ENCODE results near the gene USP43. TPM values are rescaled to one million over a fixed set of nuclear protein-coding genes. Genes with fewer than 3 reads are reported as not detected.
A peak's percentile ranks its signal among the peaks of the same experiment; 100 is the strongest.

The USP43 gene
- total RNA-seq, 1 donor from 2014 or later, result not detected

- Histone ChIP-seq H3K4me3 (no peak overlapping the region), H3K4me2 (no peak overlapping the region), H2AFZ (replicated peaks) (no peak overlapping the region), H3K79me2 (ENCODE audit: low read depth) (no peaks in the 10 kb centered on the region), H4K20me1 (ENCODE audit: low read depth) (no peaks in the 10 kb centered on the region), H3K27ac (no peak overlapping the region), H3K9me3 (ENCODE audit: low read depth) (no peaks in the 10 kb centered on the region), H3K27me3 (no peaks in the 10 kb centered on the region), H3K4me1 (no peaks in the 10 kb centered on the region), H3K36me3 (no peaks in the 10 kb centered on the region), H3F3A (ENCODE audit: low read depth) (no peaks in the 10 kb centered on the region), H3K9ac (no peak overlapping the region)
- TF ChIP-seq, protein P1, sequence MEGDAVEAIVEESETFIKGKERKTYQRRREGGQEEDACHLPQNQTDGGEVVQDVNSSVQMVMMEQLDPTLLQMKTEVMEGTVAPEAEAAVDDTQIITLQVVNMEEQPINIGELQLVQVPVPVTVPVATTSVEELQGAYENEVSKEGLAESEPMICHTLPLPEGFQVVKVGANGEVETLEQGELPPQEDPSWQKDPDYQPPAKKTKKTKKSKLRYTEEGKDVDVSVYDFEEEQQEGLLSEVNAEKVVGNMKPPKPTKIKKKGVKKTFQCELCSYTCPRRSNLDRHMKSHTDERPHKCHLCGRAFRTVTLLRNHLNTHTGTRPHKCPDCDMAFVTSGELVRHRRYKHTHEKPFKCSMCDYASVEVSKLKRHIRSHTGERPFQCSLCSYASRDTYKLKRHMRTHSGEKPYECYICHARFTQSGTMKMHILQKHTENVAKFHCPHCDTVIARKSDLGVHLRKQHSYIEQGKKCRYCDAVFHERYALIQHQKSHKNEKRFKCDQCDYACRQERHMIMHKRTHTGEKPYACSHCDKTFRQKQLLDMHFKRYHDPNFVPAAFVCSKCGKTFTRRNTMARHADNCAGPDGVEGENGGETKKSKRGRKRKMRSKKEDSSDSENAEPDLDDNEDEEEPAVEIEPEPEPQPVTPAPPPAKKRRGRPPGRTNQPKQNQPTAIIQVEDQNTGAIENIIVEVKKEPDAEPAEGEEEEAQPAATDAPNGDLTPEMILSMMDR (IDR thresholded peaks at IDR 0.05), result no peak
- TF ChIP-seq EZH2phosphoT487 (IDR thresholded peaks at IDR 0.05) (no peak), EZH2 (IDR thresholded peaks at IDR 0.05) (no peak)
- no peaks in the 10 kb centered on the region for H3K36me3 Mint-ChIP-seq
- H3K4me3 Mint-ChIP-seq, result no peak overlapping the region
- H3K4me1 Mint-ChIP-seq, result no peaks in the 10 kb centered on the region
- DNase-seq (ENCODE audit: low spot score), result no peak
- H3K27me3 Mint-ChIP-seq (ENCODE audit: insufficient read depth, low read depth), result no peaks in the 10 kb centered on the region
- H3K9me3 Mint-ChIP-seq, result peaks cover 5% of the 10 kb centered on the region
- H3K27ac Mint-ChIP-seq, result no peak overlapping the region
Measured at GRCh38 chr17:9715503-9716016, 70.2 kb downstream of the USP43 start.

DNA sequence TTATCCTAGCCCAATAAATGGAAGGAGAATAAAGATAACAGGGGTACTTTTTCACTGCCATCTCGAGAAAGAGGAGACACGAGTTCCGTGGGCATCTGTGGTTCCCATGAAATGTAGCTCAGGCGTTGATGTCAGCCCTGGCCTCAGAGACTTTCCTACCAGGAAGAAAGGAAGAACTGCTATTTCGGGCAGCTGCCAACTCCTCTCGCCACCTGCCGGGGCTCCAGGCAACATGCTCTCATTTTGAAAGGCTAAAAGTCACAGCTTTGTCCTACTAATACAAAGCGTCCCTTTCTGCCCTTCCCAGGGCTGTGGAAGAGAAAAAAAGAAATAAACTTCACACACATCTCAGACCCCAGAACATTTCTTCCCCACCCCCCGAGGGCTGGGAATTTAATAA, 80.3 kb downstream of the USP43 start:
- no peaks in the 10 kb centered on the region for H3K79me2 ChIP-seq (ENCODE audit: low read depth)
- H3K27me3 Mint-ChIP-seq (ENCODE audit: insufficient read depth, low read depth), result peaks cover 5% of the 10 kb centered on the region
- H3K4me1 ChIP-seq, result peaks cover 17% of the 10 kb centered on the region
- no peaks in the 10 kb centered on the region for H3K27me3 ChIP-seq
- H3K36me3 Mint-ChIP-seq, result no peaks in the 10 kb centered on the region
- H4K20me1 ChIP-seq (ENCODE audit: low read depth), result no peaks in the 10 kb centered on the region
- H2AFZ ChIP-seq (replicated peaks), result peak overlapping the region; percentile 2
- no peak overlapping the region for H3K9ac ChIP-seq
- H3K4me3 Mint-ChIP-seq, result no peak overlapping the region
- DNase-seq (ENCODE audit: low spot score), result peak; percentile 77
- H3K9me3 Mint-ChIP-seq, result no peaks in the 10 kb centered on the region
- H3K4me3 ChIP-seq, result no peak overlapping the region
- no peaks in the 10 kb centered on the region for H3K36me3 ChIP-seq
- H3K4me2 ChIP-seq, result peak overlapping the region; percentile 50
- no peak overlapping the region for H3K27ac ChIP-seq
- H3F3A ChIP-seq (ENCODE audit: low read depth), result no peaks in the 10 kb centered on the region
- no peaks in the 10 kb centered on the region for H3K9me3 ChIP-seq (ENCODE audit: low read depth)
- TF ChIP-seq, protein P1 (IDR thresholded peaks at IDR 0.05), result peak; percentile 49
- TF ChIP-seq EZH2 (IDR thresholded peaks at IDR 0.05) (no peak), EZH2phosphoT487 (IDR thresholded peaks at IDR 0.05) (no peak)
- H3K27ac Mint-ChIP-seq, result peak overlapping the region; percentile 78
- peaks cover 22% of the 10 kb centered on the region for H3K4me1 Mint-ChIP-seq

- Mint-ChIP-seq H3K36me3 (no peaks in the 10 kb centered on the region), H3K4me1 (peaks cover 22% of the 10 kb centered on the region), H3K27me3 (ENCODE audit: insufficient read depth, low read depth) (peaks cover 5% of the 10 kb centered on the region), H3K4me3 (no peak overlapping the region), H3K9me3 (no peaks in the 10 kb centered on the region), H3K27ac (peak overlapping the region; percentile 75)
- H3K79me2 ChIP-seq (ENCODE audit: low read depth), result no peaks in the 10 kb centered on the region
- no peak for TF ChIP-seq EZH2 (IDR thresholded peaks at IDR 0.05)
- TF ChIP-seq, protein P1 (IDR thresholded peaks at IDR 0.05), result no peak
- TF ChIP-seq EZH2phosphoT487 (IDR thresholded peaks at IDR 0.05), result no peak
- no peaks in the 10 kb centered on the region for H3K27me3 ChIP-seq
- H3F3A ChIP-seq (ENCODE audit: low read depth), result no peaks in the 10 kb centered on the region
- no peaks in the 10 kb centered on the region for H3K36me3 ChIP-seq
- DNase-seq (ENCODE audit: low spot score), result peak; percentile 5
- no peak overlapping the region for H3K4me3 ChIP-seq
- H3K27ac ChIP-seq, result no peak overlapping the region
- H3K4me2 ChIP-seq, result peak overlapping the region; percentile 50
- no peak overlapping the region for H2AFZ ChIP-seq (replicated peaks)
- H4K20me1 ChIP-seq (ENCODE audit: low read depth), result no peaks in the 10 kb centered on the region
- H3K9ac ChIP-seq, result no peak overlapping the region
- no peaks in the 10 kb centered on the region for H3K9me3 ChIP-seq (ENCODE audit: low read depth)
- peaks cover 17% of the 10 kb centered on the region for H3K4me1 ChIP-seq
Measured at GRCh38 chr17:9726291-9726690, 81.0 kb downstream of the USP43 start.

Measured in neural progenitor cell (in vitro differentiated cells).